Measurements from ENCODE around the gene GPX2.

GRCh38 chr14:64937821-64938193 is 4.7 kb downstream of the GPX2 start:
- TF ChIP-seq CTCF (conservative IDR thresholded peaks at IDR 0.05), result peak; percentile 63
- TF ChIP-seq EZH2 (IDR thresholded peaks at IDR 0.05; ENCODE audit: low read depth), result no peak
